ENCODE measurements around the gene EML5.

EML5 gene

GRCh38 chr14:88639221-88639620 lies 153.5 kb downstream of the EML5 start:
- no peak overlapping the region for H3K4me3 ChIP-seq (ENCODE audit: control insufficient read depth, low read depth, low read length)
- no peak for TF ChIP-seq CTCF (IDR thresholded peaks at IDR 0.05; ENCODE audit: control insufficient read depth, insufficient read depth, low read depth, low read length, missing control alignments)
- DNase-seq (ENCODE audit: low read depth), result no peak

GRCh38 chr14:88632512-88632911 lies 160.2 kb downstream of the EML5 start:
- no peak for DNase-seq (ENCODE audit: low read depth)
- no peak for TF ChIP-seq CTCF (IDR thresholded peaks at IDR 0.05; ENCODE audit: control insufficient read depth, insufficient read depth, low read depth, low read length, missing control alignments)
- H3K4me3 ChIP-seq (ENCODE audit: control insufficient read depth, low read depth, low read length), result no peak overlapping the region

GRCh38 chr14:88631091-88631490 lies 161.7 kb downstream of the EML5 start:
- no peak overlapping the region for H3K4me3 ChIP-seq (ENCODE audit: control insufficient read depth, low read depth, low read length)
- no peak for TF ChIP-seq CTCF (IDR thresholded peaks at IDR 0.05; ENCODE audit: control insufficient read depth, insufficient read depth, low read depth, low read length, missing control alignments)
- DNase-seq (ENCODE audit: low read depth), result no peak

GRCh38 chr14:88630565-88630964 lies 162.2 kb downstream of the EML5 start:
- no peak for TF ChIP-seq CTCF (IDR thresholded peaks at IDR 0.05; ENCODE audit: control insufficient read depth, insufficient read depth, low read depth, low read length, missing control alignments)
- H3K4me3 ChIP-seq (ENCODE audit: control insufficient read depth, low read depth, low read length), result no peak overlapping the region; the same call in 1 of the 2 replicates
- peak; percentile 76 for DNase-seq (ENCODE audit: low read depth)

- H3K4me3 ChIP-seq (ENCODE audit: control insufficient read depth, low read depth, low read length), result no peak overlapping the region
- DNase-seq (ENCODE audit: low read depth), result no peak
- TF ChIP-seq CTCF (IDR thresholded peaks at IDR 0.05; ENCODE audit: control insufficient read depth, insufficient read depth, low read depth, low read length, missing control alignments), result no peak
Observed at GRCh38 chr14:88628462-88628861, 164.3 kb downstream of the EML5 start.

- no peak overlapping the region for H3K4me3 ChIP-seq (ENCODE audit: control insufficient read depth, low read depth, low read length)
- no peak for TF ChIP-seq CTCF (IDR thresholded peaks at IDR 0.05; ENCODE audit: control insufficient read depth, insufficient read depth, low read depth, low read length, missing control alignments)
- no peak for DNase-seq (ENCODE audit: low read depth)
Observed at GRCh38 chr14:88628033-88628432, 164.7 kb downstream of the EML5 start.

- no peak for TF ChIP-seq CTCF (IDR thresholded peaks at IDR 0.05; ENCODE audit: control insufficient read depth, insufficient read depth, low read depth, low read length, missing control alignments)
- no peak overlapping the region for H3K4me3 ChIP-seq (ENCODE audit: control insufficient read depth, low read depth, low read length)
- no peak for DNase-seq (ENCODE audit: low read depth)
Observed at GRCh38 chr14:88625671-88626070, 167.1 kb downstream of the EML5 start.
